Smooth muscle cell of the brain vasculature (primary cell): ENCODE data around the gene CERT1.

Experiments used
- DNase-seq: peaks from one replicate; pipeline ENCODE4 v3.0.0-alpha.2; 2012; ENCODE audit warnings: low read depth, low spot score

The CERT1 gene

DNA sequence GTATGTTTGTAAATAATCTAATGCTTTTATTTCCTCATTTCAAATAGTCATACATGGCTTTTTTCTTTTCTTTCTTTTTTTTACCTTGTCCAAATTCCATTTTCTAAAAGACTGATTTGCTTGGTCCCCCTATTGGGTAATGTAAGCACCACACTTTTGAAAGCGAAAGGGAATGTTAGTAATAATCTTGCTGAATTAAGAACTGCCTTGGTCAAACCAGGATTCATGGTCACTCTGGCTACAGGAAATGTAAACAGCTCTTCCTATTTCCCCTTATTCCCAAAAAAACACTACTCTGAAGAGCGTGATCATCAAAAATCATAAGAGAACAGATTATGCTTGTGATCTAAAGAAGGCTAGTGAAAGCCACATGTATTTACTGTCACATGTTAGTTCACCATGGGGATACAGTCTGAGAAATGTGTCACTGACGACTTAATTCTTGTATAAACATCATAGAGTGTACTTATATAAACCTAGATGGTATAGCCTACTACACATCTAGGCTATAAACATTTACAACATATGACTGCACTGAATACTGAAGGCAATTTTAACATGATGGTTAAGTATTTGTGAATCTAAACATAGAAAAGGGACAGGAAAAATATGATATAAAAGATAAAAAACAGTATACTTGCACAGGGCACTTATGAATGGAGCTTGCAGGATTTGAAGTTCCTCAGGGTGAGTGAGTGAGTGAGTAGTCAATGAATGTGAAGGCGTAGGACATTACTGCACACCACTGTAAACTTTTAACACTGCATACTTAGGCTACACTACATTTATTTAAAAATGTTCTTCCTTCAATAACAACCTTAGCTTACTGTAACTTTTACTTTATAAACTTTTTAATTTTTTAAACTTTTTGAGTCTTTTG is 99.1 kb downstream of the CERT1 start:
- peak; percentile 2 for DNase-seq

GRCh38 chr5:75405296-75405695 is 106.1 kb downstream of the CERT1 start:
- no peak for DNase-seq

GRCh38 chr5:75395277-75395676 is 116.2 kb downstream of the CERT1 start:
- DNase-seq = no peak

GRCh38 chr5:75389430-75389829 is 122.0 kb downstream of the CERT1 start:
- DNase-seq = no peak

DNA sequence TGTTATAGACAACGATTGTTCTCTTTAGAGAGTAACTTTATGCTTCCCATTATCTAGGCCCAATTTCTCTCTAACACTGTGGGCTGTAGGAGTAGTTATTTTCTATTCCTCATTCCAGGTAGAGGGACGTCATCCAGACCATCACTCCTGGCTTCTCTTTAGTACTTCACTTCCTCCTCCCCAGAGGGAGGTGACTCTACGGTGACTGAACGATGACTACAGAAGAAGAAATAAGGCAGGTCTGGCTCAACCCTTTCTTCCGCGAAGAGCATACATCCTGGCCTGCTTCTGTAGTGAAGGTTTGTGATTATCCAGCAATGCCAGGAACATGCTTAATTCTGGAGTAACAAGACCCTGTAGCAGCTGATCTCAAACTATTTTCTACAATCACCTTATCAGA is 123.6 kb downstream of the CERT1 start:
- no peak for DNase-seq

- no peak for DNase-seq
Measured at GRCh38 chr5:75384218-75384617, 127.2 kb downstream of the CERT1 start.

- DNase-seq = no peak
Measured at GRCh38 chr5:75381456-75381855, 130.0 kb downstream of the CERT1 start.

DNA sequence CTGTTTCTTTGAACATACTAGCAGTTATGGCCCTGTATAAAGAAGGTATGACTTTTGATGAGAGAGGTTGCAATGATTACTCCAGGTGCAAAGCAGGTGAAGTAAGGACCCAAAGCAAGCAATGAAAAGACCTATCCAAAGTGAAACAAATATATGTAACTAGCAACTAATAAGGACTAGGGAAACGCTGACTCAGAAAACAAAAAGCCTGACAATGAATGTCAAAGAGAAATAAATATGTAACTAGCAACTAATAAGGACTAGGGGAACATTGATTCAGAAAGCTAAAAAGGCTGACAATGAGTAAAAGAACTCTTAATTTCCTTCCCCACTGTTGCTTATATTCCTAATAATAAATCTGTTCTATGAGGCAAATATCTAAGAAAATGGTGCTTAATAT is 131.3 kb downstream of the CERT1 start:
- no peak for DNase-seq

GRCh38 chr5:75375414-75375813 is 136.0 kb downstream of the CERT1 start:
- DNase-seq = no peak

DNA sequence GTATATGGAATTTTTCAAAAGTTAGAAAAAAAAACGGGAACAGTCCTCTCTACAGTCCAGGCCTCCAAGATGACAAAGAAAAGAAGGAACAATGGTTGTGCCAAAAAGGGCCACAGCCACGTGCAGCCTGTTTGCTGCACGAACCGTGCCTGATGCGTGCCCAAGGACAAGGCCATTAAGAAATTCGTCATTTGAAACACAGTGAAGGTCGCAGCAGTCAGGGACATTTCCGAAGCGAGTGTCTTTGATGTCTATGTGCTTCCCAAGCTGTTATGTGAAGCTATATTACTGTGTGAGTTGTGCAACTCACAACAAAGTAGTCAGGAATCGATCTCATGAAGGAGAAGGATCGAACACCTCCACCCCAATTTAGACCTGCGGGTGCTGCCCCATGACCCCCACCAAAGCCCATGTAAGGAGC is 137.0 kb downstream of the CERT1 start:
- DNase-seq = no peak

GRCh38 chr5:75373862-75374261 is 137.6 kb downstream of the CERT1 start:
- no peak for DNase-seq

GRCh38 chr5:75368391-75368790 is 143.0 kb downstream of the CERT1 start:
- DNase-seq = no peak

DNA sequence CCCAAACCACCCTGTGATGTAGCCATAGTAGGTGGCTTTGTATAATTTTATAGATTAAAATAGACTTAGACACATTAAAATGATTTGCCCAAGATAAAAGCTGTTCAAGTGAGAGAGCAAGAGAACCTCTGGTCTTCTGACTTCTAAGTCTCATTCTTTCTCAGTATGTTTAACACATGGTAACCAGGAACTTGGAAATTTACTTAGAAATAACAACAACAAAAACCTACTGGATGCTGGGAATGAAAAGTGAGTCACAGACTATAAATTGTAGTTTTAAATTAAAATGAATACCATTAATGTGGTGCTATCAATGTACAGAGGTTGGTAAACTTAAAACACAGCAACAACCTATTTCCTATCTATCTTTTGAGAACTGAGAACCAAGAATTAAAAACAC is 144.0 kb downstream of the CERT1 start:
- no peak for DNase-seq

DNA sequence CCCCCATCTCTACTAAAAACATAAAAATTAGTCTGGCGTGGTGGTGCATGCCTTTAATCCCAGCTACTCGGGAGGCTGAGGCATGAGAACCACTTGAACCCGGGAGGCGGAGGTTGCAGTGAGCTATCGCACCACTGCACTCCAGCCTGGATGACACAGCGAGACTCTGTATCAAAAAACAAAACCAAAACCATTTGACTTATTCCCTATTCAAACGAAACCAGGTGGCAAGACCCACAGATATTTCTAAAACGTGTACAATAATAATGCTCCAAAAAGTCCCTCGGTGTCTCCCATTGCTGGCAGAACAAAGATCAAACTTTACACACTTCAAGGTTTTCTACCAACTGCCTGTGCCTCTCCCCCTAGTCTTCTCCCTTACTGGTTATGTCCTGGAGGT is 144.6 kb downstream of the CERT1 start:
- DNase-seq = no peak

DNA sequence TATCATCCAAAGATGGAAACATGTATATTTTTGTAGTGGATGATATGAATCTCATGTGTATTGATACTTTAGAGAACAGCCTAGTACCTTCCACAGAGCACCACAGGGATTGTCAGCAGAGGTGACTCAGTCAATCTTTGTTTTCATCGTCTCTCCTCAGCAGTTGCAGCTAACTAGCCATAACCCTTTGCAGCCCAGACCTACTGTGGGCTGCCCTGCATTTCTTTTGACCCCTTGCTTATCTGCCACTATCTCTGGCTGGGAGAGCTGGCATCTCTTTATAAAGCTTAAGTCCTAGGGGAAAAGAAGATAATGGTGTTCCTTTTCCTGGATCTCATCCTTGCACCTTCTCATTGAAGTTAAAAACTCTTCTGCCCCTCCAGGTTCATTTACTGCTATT is 145.7 kb downstream of the CERT1 start:
- DNase-seq = no peak

DNA sequence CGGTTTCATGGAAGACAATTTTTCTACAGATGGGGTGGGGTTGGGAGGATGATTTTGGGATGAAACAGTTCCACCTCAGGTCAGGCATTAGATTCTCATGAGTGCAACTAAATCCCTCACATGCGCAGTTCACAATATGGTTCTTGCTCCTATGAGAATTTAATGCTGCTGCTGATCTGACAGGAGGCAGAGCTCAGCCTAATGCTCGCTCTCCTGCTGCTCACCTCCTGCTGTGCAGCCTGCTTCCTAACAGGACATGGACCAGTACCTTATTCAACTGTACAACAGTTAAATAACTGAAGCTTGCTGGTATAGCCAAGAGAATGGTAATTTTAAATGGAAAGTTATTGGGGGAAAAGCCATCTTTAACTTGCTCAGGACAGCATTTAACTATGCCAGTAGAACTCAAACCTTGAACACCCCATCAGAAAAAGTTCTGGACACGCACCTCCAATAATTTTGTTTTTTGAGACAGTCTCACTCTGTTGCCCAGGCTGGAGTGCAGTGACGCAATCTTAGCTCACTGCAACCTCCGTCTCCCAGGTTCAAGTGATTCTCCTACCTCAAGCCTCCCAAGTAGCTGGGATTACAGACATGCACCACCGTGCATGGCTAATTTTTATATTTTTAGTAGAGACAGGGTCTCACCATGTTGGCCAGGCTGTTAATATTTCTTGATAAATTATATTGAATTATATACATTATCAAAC is 146.7 kb downstream of the CERT1 start:
- no peak for DNase-seq

GRCh38 chr5:75363726-75364495 is 147.5 kb downstream of the CERT1 start:
- DNase-seq = no peak

DNA sequence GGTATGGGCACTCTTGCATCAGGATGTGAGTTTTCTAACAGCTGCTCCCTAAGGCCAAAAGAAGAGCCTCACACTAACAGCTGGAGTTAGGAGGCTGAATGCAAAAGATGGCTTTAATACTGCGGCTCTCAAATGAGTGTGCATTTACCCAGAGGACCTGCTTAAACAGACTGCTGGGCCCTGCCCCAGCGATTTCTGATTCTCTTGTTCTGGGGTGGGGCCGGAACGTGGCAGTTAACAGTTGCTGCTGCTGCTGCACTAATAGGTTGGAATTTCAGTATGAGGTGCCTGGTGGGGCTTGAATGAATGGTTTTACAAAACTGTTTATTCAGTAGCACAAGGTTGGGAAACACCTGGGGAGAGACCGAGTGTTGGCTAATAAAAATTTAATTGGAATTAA is 148.3 kb downstream of the CERT1 start:
- DNase-seq = no peak

- DNase-seq = no peak
Measured at GRCh38 chr5:75362474-75362975, 148.9 kb downstream of the CERT1 start.

DNA sequence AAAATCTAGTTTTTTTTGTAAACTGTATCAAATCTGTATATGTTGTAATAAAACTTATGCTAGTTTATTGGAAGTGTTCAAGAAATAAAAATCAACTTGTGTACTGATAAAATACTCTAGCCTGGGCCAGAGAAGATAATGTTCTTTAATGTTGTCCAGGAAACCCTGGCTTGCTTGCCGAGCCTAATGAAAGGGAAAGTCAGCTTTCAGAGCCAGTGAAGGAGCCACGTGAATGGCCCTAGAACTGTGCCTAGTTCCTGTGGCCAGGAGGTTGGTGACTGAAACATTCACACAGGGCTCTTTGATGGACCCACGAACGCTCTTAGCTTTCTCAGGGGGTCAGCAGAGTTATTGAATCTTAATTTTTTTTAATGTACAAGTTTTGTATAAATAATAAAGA is 150.1 kb downstream of the CERT1 start:
- no peak for DNase-seq

DNA sequence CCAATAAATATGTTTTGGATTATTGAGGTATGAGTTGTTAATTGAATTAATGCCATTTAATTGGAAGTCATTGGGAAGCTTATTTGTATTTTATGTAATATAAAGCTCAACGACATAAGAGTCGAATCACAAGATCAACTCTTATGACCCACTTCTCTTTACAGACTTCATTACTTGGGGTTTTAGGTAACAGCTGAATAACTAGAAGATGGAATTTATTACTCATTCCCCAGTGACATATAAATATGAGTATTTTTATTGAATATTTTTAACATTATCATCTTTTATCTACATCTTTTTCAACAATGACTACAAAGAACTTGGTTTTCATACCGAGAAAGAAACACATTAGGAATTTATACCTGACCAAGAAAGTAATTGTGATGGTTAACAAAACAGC is 153.3 kb downstream of the CERT1 start:
- DNase-seq = no peak

DNA sequence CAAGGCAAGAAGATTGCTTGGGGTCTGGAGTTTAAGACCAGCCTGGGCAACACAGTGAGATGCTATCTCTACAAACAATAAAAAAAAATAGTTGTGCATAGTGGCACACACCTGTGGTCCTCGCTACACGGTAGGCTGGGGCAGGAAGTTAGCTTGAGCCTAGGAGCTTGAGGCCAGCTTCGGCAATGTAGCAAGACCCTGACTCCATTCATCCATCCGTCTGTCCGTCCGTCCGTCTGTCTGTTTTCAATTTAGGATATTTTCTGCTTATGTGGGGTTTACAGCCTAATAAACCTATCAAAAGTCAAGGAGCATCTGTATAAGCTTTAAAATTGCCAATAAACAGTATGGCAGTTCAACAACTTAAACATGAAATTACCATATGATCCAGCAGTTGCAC is 154.7 kb downstream of the CERT1 start:
- DNase-seq = no peak
